Hematopoietic multipotent progenitor cell (in vitro differentiated cells): ENCODE measurements around the gene TMEM88. TPM values are rescaled to one million over a fixed set of nuclear protein-coding genes. Genes with fewer than 3 reads are reported as not detected.

ENCODE experiments used
- DNase-seq, 3 donors: peaks; one replicate each; pipeline ENCODE4 v3.0.0-alpha.2; 2011 to 2015; ENCODE audit warnings: low read depth in 2 of 3, low spot score in 2 of 3
- total RNA-seq: library from RNA; depleted of rRNA; stranded (reverse); fragments of >200 nt; gene quantifications from one replicate; pipeline ENCODE4 v1.2.3, GENCODE V29; 2012

TMEM88 gene
- total RNA-seq, 1 donor, result 4.6 TPM

DNA sequence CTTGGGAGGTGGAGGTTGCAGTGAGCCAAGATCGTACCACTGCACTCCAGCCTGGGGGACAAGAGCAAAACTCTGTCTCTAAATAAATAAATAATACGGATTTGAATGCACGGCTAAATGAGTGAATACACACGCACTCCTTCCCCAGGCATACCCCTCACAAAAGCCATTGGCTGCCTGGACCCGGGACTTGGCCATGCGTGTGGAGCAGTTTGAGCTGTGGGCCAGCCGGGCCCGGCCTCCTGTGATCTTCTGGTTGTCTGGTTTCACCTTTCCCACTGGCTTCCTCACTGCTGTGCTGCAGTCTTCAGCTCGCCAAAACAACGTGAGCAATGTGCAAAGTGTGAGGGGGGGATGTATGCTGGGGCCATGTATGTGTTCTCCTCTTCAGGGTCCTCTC, 22.4 kb upstream of the TMEM88 start:
- no peak for DNase-seq

DNA sequence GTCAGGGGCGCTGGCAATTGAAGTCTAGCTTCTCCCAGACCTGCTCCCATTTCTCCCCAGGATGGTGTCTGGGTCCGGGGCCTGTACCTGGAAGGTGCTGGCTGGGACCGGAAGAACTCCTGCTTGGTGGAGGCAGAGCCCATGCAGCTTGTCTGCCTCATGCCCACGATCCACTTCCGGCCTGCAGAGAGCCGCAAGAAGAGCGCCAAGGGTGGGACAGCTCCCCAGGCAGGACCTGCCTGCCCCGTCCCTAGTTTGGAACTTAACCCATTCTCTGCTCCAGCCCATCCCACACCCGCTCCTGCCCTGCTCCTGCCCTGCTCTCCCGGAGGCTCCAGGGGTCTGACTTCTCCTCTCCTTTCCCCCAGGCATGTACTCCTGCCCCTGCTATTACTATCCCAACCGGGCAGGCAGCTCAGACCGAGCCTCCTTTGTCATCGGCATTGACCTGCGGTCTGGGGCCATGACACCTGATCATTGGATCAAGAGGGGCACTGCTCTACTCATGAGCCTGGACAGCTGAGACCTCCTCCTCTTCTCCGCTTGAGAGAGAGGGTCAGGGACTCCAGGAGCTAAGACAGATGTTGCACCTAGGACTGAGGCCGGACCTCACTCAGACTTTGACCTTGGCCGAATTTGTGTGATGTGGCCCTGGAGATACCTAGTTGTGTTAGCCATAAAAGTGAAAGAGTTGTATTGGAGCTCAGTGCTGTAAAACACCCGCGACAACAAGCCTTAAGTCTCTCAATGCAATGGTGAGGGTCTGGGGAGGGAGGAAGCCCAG, 21.7 kb upstream of the TMEM88 start:
- no peak for DNase-seq

- DNase-seq, result peak; percentile 74 to 94 (median 90)
These were observed 20.9 kb upstream of the TMEM88 start, which contains the start of gene KDM6B for GRCh38 chr17:7833795-7834541. Gene KDM6B, plus strand, starts transcription at chr17:7834217. Its CDS starts 11,338 bp downstream, at chr17:7845555.

DNA sequence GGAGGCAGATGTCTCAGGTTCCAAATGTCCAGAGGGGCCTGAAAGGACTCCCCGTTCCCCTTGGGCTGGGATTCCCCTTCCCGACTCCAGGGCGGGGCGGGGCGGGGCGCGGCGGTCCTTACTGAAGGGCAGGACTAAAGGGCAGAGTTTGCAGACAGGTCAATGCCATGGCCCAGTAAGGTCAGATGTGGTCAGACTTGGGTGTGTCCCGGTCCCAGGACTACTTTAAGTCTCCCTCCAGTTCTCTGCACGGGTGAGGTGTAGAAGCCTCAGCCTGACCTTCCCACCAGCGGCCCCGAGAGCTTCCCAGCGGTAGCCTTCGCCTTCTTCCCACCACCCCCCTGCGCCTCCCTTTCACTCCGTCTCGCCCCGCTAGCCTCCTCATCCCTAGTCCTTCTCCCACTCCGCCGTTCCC, 20.3 kb upstream of the TMEM88 start:
- no peak for DNase-seq

DNA sequence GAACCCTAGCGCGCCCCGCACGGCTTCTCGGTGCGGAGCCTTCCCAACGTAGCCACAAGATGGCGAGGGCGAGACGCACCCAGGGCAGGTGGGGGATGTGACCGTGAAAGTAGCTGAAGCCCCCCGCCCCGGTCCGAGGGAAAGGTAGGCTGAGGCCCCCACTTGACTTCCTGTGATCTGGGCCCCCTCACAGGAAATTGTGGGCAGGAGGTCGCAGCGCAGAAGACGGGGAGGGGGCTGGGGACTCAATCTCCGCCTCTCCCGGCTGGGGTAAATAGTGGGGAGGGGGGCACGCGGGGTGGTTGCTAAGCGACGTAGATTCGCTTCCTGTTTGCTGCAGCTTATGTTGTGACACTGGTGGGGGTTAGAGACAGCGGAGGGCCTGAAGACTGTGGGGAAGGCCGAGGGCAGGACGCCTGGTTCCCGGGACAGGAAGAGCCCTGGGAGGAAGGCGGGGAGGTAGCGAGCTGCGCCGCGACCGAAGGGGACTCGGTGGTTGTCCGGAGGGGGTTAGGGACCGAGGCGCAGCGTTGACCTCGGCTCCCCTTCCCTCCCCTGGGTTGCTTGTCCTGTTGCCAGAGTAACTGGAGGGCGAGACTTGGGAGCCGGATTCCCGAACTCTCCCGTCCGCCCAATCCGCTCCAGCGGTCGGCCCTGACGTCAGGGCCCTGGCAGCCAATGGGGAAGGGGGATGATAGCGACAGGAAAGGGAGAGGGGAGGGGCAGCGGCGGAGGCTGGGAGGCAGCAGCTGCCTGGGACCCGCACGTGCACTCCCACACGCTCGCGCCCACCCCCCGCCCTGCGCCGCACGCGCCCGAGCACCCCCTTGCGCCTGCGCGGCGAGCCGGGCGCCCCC, 19.7 kb upstream of the TMEM88 start:
- peak; percentile 94 to 99 (median 99) for DNase-seq

DNA sequence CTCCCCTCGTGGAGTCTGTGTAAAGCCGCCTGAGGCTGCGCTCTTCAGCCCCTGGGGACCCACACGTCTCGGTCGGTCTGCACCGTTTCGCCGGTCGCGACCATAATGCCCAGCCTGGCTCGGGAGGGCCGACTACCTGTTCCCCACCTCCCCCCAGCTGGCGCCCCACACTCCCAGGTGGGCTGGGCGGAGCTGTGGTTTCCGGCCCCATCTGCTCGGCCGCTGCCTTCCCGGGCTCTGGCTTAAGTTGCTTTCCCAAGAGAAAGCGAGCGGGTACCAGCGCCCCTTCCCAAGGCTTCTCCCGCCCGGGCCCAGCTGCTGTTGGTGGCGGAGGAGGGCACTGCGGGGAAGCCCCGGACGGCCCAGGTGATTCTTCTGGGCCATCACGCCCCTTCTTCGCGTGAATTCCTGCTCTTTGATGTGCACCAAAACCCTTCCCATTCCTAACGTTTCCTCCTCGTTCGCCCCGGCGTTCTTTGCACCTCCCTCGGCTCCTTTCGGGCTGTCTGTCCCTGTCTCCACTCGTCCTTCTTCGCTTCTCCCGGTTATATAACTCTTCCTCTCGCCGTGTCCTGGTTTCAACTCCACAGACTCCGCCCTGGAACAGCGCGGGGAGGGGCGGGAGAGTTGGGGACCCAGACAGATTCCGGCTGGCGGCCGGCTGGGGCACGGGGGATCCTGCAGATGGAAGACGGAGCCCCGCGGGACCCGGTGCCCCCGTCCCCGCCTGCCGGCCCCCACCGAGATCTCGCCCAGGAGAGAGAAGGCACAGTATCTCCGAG, 18.9 kb upstream of the TMEM88 start:
- DNase-seq, result peak in 1 of 3 donors; percentile 47

DNA sequence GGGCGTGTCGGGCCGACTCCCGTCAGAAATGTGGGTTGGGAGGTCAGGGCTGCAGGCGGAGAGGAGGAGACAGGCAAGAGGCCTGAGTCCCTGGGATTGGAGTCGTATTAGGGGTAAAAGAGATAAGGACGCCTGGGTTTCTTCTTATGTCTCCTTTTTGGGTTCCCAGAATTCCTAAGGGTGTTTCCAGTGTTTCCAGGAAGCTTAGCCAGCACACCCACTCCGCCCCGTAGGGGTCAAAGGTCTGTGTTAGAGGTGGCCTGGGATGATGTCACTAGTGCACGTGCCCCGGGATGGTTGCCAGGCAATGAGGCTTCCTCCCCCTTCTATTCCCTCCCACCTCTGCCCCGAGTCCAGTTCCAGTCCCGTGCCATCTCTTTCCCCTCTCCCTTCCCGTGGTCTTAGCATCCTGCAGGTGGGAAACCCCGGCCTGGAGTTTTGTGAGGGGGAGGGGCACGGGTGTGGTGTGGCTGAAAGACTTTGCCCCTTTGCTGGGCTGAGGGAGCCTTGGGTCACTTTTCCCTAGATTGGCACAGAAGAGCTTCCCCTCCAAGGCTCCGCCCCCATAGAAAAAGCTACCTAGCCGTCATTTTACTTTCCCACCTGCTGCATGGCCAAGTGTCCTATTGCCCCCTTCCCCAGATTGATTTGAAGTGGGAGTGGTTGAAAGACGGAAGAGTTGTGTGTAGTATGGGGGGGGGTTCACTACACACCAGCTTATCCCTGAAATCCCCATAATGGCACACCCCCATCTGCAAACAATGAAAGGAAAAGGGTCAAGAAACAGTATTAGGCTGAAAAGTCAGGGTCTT, 18.1 kb upstream of the TMEM88 start:
- DNase-seq, result peak in 2 of 3 donors; percentile 88 to 93

GRCh38 chr17:7837408-7838088, 17.3 kb upstream of the TMEM88 start:
- no peak for DNase-seq

GRCh38 chr17:7838090-7839075, 16.5 kb upstream of the TMEM88 start:
- peak in 2 of 3 donors; percentile 64 to 78 for DNase-seq

GRCh38 chr17:7839190-7839875, 15.5 kb upstream of the TMEM88 start:
- DNase-seq, result peak in 1 of 3 donors; percentile 12

DNA sequence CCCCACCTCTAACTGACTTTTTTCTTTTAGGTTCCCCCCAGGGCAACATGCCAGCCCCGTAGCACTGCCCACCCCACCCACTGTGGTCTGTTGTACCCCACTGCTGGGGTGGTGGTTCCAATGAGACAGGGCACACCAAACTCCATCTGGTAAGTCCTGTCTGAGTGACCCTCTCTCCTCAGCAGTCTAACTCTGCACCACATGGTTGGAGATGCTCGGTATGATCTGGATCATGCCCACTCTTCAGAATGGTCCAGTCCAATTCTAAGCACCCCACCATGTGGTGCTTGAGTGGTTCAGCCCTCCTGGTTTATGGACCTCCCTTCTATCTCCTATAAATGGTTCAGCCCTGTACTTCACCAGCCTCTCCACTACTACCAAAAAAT, 15.0 kb upstream of the TMEM88 start:
- DNase-seq, result peak in 2 of 3 donors; percentile 40 to 52

DNA sequence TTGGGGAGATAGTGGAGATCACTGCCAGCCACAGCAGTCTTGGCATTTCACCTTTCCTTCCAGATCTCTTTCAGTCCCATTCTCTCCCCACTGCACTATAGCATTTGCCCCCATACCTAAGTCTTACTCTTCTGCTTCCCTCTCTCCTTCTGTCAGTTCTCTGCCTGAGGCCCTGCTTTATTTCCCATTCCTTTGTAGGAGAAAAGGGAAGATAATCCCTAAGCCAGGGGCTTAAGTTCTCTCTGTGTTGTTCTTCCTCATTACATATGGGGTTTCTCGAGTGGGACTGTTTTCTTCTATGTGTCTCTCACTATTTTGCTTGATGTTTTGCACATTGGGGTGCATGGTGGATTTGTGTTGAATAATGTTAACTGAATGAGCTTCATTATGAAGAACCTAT, 14.4 kb upstream of the TMEM88 start:
- DNase-seq, result no peak

DNA sequence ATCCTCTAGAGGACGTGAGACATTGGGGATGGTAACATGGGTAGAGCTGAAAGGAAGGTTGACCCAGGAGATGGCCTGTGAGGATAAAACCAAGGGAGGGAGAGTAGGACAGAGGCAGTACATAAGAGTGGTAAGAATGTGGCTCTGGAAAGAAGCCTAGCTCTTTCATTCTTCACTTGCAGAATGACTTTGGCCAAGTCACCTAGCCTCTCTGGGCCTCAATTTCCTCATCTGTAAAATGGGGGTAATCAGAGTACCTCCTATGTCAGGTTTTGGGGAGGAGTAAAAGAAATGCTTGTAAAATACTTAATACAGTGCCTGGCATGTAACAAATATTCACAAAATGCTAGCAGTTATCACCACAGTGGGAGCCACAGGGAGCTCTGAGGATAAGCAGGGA, 14.0 kb upstream of the TMEM88 start:
- DNase-seq, result no peak

GRCh38 chr17:7841396-7841914, 13.4 kb upstream of the TMEM88 start:
- peak in 2 of 3 donors; percentile 86 to 88 for DNase-seq

- peak in 2 of 3 donors; percentile 89 to 92 for DNase-seq
These were observed 12.9 kb upstream of the TMEM88 start for GRCh38 chr17:7841915-7842379.
